ENCODE results near the gene MED27.

The MED27 gene

DNA sequence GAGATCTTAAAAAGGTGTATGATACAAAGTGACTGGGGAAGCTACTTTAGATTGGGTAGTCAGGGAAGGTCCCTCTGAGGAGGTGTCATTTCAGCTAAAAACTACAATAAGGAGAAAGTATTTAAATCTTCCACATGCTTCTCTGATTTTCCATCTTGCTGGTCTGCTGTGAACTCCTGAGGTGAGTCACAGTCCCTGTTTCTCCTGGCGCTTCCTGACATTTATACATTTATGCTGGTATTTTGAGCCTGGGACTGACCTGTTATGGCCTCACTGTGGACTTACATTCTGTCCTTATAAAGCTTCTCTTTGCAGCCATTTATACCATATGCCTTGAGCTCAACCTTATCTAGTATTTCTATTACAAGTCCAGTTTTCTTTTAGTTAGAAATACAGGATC, 95.1 kb downstream of the MED27 start:
- Histone ChIP-seq H3K36me3 (no peaks in the 10 kb centered on the region), H3K9me3 (no peaks in the 10 kb centered on the region), H3K4me3 (no peak overlapping the region), H3K27ac (no peak overlapping the region), H3K27me3 (no peaks in the 10 kb centered on the region), H3K4me1 (peaks cover 0 to 17% (median 9%) of the 10 kb centered on the region in 4 donors)
- TF ChIP-seq, protein P1, sequence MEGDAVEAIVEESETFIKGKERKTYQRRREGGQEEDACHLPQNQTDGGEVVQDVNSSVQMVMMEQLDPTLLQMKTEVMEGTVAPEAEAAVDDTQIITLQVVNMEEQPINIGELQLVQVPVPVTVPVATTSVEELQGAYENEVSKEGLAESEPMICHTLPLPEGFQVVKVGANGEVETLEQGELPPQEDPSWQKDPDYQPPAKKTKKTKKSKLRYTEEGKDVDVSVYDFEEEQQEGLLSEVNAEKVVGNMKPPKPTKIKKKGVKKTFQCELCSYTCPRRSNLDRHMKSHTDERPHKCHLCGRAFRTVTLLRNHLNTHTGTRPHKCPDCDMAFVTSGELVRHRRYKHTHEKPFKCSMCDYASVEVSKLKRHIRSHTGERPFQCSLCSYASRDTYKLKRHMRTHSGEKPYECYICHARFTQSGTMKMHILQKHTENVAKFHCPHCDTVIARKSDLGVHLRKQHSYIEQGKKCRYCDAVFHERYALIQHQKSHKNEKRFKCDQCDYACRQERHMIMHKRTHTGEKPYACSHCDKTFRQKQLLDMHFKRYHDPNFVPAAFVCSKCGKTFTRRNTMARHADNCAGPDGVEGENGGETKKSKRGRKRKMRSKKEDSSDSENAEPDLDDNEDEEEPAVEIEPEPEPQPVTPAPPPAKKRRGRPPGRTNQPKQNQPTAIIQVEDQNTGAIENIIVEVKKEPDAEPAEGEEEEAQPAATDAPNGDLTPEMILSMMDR (IDR thresholded peaks at IDR 0.05): no peak
- intact Hi-C loops (cut with DNase I; ENCODE audit: low total_unique reads): no loop called here
- DNase-seq: no peak

DNA sequence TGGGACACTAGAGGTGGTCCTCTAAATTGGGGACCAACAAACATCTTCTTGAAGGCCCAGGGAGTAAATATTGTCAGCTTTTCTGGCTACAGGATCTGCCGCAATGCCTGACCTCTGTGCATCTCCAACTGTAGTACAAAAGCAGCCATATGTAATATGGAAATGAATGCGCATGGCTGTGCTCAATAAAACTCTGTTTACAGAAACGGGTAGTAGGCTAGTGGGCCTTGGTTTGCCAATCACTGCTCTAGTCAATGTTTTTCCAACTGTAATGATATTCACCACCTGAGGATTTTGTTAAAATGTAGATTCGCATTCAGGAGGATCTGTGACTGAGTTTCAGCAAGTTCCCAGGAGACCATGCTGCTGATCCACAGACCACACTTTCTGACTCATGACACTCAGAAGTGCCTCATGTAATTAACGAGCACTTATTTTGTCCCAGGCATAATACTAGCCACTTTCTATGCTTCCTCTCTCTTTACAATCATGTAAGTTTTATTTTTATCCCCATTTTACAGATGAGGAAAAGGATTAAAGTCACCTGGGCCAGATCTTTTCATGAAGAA, 96.9 kb downstream of the MED27 start:
- DNase-seq: no peak
- H3K27me3 ChIP-seq: no peaks in the 10 kb centered on the region
- peaks cover 0 to 17% (median 9%) of the 10 kb centered on the region in 4 donors for H3K4me1 ChIP-seq
- intact Hi-C loops (cut with DNase I; ENCODE audit: low total_unique reads): no loop called here
- no peaks in the 10 kb centered on the region for H3K9me3 ChIP-seq
- no peak overlapping the region for H3K27ac ChIP-seq
- no peaks in the 10 kb centered on the region for H3K36me3 ChIP-seq
- no peak overlapping the region for H3K4me3 ChIP-seq
- TF ChIP-seq, protein P1 (IDR thresholded peaks at IDR 0.05): no peak

DNA sequence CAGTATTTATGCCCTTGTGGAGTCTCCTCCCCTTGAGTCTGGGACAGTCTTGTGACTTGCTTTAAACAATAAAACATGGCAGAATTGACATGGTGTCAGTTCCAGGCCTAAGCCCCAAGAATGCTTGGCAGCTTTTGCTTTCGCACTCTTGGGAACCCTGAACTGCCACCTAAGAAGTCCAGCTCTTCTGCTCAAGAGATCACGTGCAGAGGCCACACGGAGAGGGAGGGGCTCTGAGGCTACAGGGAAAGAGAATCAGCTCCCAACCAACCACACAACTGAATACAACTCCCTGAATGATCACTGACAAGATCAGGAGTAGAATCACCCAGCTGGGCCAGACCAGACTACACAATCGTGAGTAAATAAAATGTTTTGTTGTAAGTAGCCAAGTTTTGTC, 97.6 kb downstream of the MED27 start:
- Histone ChIP-seq H3K27ac (no peak overlapping the region), H3K4me1 (peaks cover 0 to 17% (median 9%) of the 10 kb centered on the region in 4 donors), H3K36me3 (no peaks in the 10 kb centered on the region), H3K4me3 (no peak overlapping the region), H3K27me3 (no peaks in the 10 kb centered on the region), H3K9me3 (no peaks in the 10 kb centered on the region)
- no peak for DNase-seq
- TF ChIP-seq, protein P1 (IDR thresholded peaks at IDR 0.05): no peak
- intact Hi-C loops (cut with DNase I; ENCODE audit: low total_unique reads): no loop called here

DNA sequence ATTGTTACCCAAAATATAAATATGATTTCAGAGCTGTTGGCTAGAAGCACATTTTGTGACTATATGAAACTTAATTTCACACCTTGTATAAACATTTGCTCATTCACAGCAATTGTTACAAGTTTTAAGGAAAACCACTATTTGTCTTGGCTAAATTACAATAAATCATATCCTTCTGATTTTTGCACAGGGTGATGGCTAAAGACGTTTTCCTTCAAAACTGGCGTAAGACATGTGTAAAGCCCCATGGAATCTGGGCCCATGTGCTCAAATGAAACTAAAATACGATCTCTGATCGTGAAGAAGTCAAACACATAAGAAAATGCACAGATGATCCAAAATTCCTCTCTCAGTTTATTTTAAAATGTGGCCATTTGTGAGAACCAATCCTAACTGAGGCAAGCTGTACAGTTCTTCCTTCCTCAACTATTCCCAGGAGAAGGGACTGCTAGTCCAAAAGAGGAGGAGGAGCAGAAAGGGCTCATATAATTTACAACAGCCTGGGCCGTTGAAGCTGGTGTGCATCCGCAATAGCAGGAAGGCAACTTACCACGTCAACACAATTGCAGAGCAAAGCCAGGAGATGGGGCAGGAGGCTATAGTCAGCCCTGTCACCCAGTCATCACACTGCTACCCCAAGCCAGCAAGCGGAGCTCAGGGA, 98.4 kb downstream of the MED27 start:
- no peaks in the 10 kb centered on the region for H3K9me3 ChIP-seq
- H3K4me1 ChIP-seq: peaks cover 0 to 17% (median 9%) of the 10 kb centered on the region in 4 donors
- TF ChIP-seq, protein P1 (IDR thresholded peaks at IDR 0.05): no peak
- intact Hi-C loops (cut with DNase I; ENCODE audit: low total_unique reads): no loop called here
- H3K4me3 ChIP-seq: no peak overlapping the region
- no peak for DNase-seq
- no peaks in the 10 kb centered on the region for H3K36me3 ChIP-seq
- H3K27me3 ChIP-seq: no peaks in the 10 kb centered on the region
- H3K27ac ChIP-seq: no peak overlapping the region

DNA sequence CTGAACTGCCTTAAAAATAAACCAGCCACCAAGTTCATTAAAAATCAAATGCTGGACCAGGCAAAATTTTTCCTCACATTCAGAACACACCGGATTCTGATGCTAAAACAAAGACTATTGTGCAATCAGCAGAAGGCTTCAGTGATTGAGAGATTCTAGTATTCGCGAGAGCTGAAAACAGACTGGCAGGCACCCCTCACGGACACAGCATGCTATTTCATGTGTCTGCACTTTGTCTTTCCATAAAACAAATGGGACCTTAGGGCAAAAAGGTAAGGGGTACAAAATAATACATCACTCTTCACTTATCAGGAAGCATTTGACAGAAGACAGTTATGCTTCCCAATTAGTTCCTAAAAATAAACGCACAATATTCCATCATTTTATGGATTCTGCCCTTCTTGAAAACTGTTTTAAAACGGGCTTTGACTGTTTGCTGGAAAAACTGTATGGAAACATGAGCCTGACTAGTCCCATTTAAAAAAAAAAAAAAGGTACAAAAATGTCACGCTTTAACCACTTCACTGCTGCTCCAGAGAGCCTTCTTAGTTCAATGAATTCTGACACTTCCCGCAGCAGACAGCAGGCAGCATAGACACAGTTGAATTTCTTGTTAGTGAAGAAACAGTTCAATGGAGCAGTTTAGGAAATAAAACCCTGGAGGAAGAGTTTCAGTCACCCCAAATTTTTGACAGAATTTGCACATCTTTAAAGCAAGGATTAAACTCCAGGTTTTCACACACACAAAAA, 99.2 kb downstream of the MED27 start:
- Histone ChIP-seq H3K36me3 (no peaks in the 10 kb centered on the region), H3K4me1 (peaks cover 0 to 17% (median 9%) of the 10 kb centered on the region in 4 donors), H3K27me3 (no peaks in the 10 kb centered on the region), H3K9me3 (no peaks in the 10 kb centered on the region), H3K4me3 (no peak overlapping the region), H3K27ac (no peak overlapping the region)
- intact Hi-C loops (cut with DNase I; ENCODE audit: low total_unique reads): no loop called here
- TF ChIP-seq, protein P1 (IDR thresholded peaks at IDR 0.05): no peak
- DNase-seq: no peak

Data from tibial artery (tissue), 4 donors.